Astrocyte (in vitro differentiated cells and primary cell): ENCODE results near the gene RPP38. TPM values are rescaled to one million over a fixed set of nuclear protein-coding genes. Genes with fewer than 3 reads are reported as not detected.

ENCODE experiments used
- DNase-seq: peaks from one replicate; pipeline ENCODE4 v3.0.0-alpha.2; 2010; ENCODE audit warnings: low read depth
- FAIRE-seq: peaks from 2 replicates; lab custom pipeline; 2011; peaks lifted over from hg19 to GRCh38; lab: Jason Lieb, UNC
- H2AFZ ChIP-seq: 2 replicates; pipeline ENCODE4 v1.6.0; 2012; ENCODE audit warnings: low read depth, low read length, inconsistent platforms
- H3K27ac ChIP-seq: 2 replicates; pipeline ENCODE4 v1.5.1; 2011; ENCODE audit warnings: low read depth, low read length, inconsistent platforms
- H3K27me3 ChIP-seq: 2 replicates; pipeline ENCODE4 v1.6.0; 2011; ENCODE audit warnings: low read length, inconsistent platforms; ENCODE audit not compliant: insufficient read depth
- H3K36me3 ChIP-seq: 2 replicates; pipeline ENCODE4 v1.5.1; 2011; ENCODE audit warnings: low read length, inconsistent platforms; ENCODE audit not compliant: insufficient read depth
- H3K4me1 ChIP-seq: 2 replicates; pipeline ENCODE4 v1.5.1; 2011; ENCODE audit warnings: low read length, inconsistent platforms; ENCODE audit not compliant: insufficient read depth
- H3K4me2 ChIP-seq: 2 replicates; pipeline ENCODE4 v1.6.0; 2012; ENCODE audit warnings: low read length, inconsistent platforms
- H3K4me3 ChIP-seq: 2 replicates; pipeline ENCODE4 v1.5.1; 2011; ENCODE audit warnings: low read depth, mild to moderate bottlenecking, low read length, inconsistent platforms; ENCODE audit not compliant: insufficient read depth
- H3K79me2 ChIP-seq: 2 replicates; pipeline ENCODE4 v1.6.0; 2012; ENCODE audit warnings: mild to moderate bottlenecking, low read length, inconsistent platforms; ENCODE audit not compliant: insufficient read depth
- H3K9ac ChIP-seq: 2 replicates; pipeline ENCODE4 v1.6.0; 2012; ENCODE audit warnings: mild to moderate bottlenecking, low read length, inconsistent platforms
- H3K9me3 ChIP-seq: 2 replicates; pipeline ENCODE4 v1.5.1; 2012; ENCODE audit warnings: low read depth, mild to moderate bottlenecking, low read length, inconsistent platforms; ENCODE audit not compliant: insufficient read depth
- H4K20me1 ChIP-seq: 2 replicates; pipeline ENCODE4 v1.6.0; 2012; ENCODE audit warnings: low read length, inconsistent platforms; ENCODE audit not compliant: insufficient read depth
- H3K27ac Mint-ChIP-seq: one replicate; pipeline ENCODE4 v1.8.0; 2021; ENCODE audit warnings: mild to moderate bottlenecking, mixed read lengths; ENCODE audit not compliant: unreplicated experiment
- H3K27me3 Mint-ChIP-seq: one replicate; pipeline ENCODE4 v1.8.0; 2021; ENCODE audit warnings: low read depth, mixed read lengths; ENCODE audit not compliant: unreplicated experiment
- H3K36me3 Mint-ChIP-seq: one replicate; pipeline ENCODE4 v1.8.0; 2021; ENCODE audit warnings: low read depth, mixed read lengths; ENCODE audit not compliant: unreplicated experiment
- H3K4me1 Mint-ChIP-seq: one replicate; pipeline ENCODE4 v1.8.0; 2021; ENCODE audit warnings: low read depth, mixed read lengths; ENCODE audit not compliant: unreplicated experiment
- H3K4me3 Mint-ChIP-seq: one replicate; pipeline ENCODE4 v1.8.0; 2021; ENCODE audit warnings: mild to moderate bottlenecking, moderate library complexity, mixed read lengths; ENCODE audit not compliant: unreplicated experiment
- H3K9me3 Mint-ChIP-seq: one replicate; pipeline ENCODE4 v1.8.0; 2021; ENCODE audit warnings: mild to moderate bottlenecking, mixed read lengths; ENCODE audit not compliant: unreplicated experiment
- EZH2 ChIP-seq: IDR thresholded peaks from 2 replicates; pipeline ENCODE4 v1.6.1; 2012; ENCODE audit warnings: mild to moderate bottlenecking, low read length, inconsistent platforms; ENCODE audit not compliant: insufficient read depth
- total RNA-seq: library from RNA; stranded (reverse); gene quantifications from 2 replicates; pipeline ENCODE4 v1.2.1, GENCODE V29; 2021
- TF ChIP-seq, protein P1 (sequence below): IDR thresholded peaks from 2 replicates; pipeline ENCODE4 v1.5.1; 2011; ENCODE audit warnings: low read depth, mild to moderate bottlenecking, inconsistent platforms, low read length, moderate library complexity; ENCODE audit not compliant: insufficient read depth

Gene RPP38
- total RNA-seq, 1 donor from 2014 or later, result 17.6 TPM

DNA sequence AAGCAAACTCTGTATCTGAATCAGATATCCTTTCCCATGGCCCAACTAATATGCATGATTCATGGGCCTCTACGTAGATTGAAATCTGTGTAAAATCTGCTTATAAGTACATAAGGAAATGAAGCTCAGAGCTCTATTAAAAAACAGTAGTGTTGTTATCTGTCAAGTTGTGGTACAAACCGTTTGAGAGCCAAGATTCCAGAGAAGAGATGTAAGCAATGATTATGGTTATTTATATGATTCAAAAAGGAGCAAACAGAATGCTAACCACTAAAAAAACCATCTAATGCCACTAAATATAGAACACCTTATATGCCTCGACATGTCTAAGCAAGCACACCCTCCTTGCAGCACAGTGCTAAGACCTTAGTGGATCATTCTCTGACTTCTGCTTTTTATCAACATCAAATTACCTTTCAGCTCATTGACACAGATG, 26.6 kb downstream of the RPP38 start:
- no peak overlapping the region for H3K4me3 ChIP-seq
- H3K9me3 ChIP-seq, result no peaks in the 10 kb centered on the region
- peak overlapping the region; percentile 69 for H3K27ac ChIP-seq
- Mint-ChIP-seq H3K9me3 (no peaks in the 10 kb centered on the region), H3K27ac (peak overlapping the region; percentile 17), H3K36me3 (peaks cover 21% of the 10 kb centered on the region), H3K4me1 (peaks cover 5% of the 10 kb centered on the region), H3K27me3 (no peaks in the 10 kb centered on the region), H3K4me3 (no peak overlapping the region)
- H3K9ac ChIP-seq, result peak overlapping the region; percentile 36
- H3K4me1 ChIP-seq, result peaks cover 4% of the 10 kb centered on the region
- peak overlapping the region; percentile 10 for H3K4me2 ChIP-seq
- no peaks in the 10 kb centered on the region for H4K20me1 ChIP-seq
- no peak for FAIRE-seq
- TF ChIP-seq EZH2, result no peak
- TF ChIP-seq, protein P1, sequence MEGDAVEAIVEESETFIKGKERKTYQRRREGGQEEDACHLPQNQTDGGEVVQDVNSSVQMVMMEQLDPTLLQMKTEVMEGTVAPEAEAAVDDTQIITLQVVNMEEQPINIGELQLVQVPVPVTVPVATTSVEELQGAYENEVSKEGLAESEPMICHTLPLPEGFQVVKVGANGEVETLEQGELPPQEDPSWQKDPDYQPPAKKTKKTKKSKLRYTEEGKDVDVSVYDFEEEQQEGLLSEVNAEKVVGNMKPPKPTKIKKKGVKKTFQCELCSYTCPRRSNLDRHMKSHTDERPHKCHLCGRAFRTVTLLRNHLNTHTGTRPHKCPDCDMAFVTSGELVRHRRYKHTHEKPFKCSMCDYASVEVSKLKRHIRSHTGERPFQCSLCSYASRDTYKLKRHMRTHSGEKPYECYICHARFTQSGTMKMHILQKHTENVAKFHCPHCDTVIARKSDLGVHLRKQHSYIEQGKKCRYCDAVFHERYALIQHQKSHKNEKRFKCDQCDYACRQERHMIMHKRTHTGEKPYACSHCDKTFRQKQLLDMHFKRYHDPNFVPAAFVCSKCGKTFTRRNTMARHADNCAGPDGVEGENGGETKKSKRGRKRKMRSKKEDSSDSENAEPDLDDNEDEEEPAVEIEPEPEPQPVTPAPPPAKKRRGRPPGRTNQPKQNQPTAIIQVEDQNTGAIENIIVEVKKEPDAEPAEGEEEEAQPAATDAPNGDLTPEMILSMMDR, result no peak
- H2AFZ ChIP-seq, result no peak overlapping the region
- no peaks in the 10 kb centered on the region for H3K27me3 ChIP-seq
- peak; percentile 91 for DNase-seq
- H3K36me3 ChIP-seq, result peaks cover 18% of the 10 kb centered on the region
- no peaks in the 10 kb centered on the region for H3K79me2 ChIP-seq

GRCh38 chr10:15124190-15124589, 27.0 kb downstream of the RPP38 start:
- DNase-seq (no peak), FAIRE-seq (no peak)
- Histone ChIP-seq H3K9ac (peak overlapping the region; percentile 36), H3K4me3 (no peak overlapping the region), H4K20me1 (no peaks in the 10 kb centered on the region), H3K79me2 (no peaks in the 10 kb centered on the region), H3K27me3 (no peaks in the 10 kb centered on the region), H3K36me3 (peaks cover 14% of the 10 kb centered on the region), H3K9me3 (no peaks in the 10 kb centered on the region), H3K4me1 (peaks cover 4% of the 10 kb centered on the region), H3K27ac (peak overlapping the region; percentile 69), H3K4me2 (peak overlapping the region; percentile 10), H2AFZ (no peak overlapping the region)
- peaks cover 5% of the 10 kb centered on the region for H3K4me1 Mint-ChIP-seq
- TF ChIP-seq EZH2, result no peak
- TF ChIP-seq, protein P1, result no peak
- H3K36me3 Mint-ChIP-seq, result peaks cover 18% of the 10 kb centered on the region
- H3K27me3 Mint-ChIP-seq, result no peaks in the 10 kb centered on the region
- H3K9me3 Mint-ChIP-seq, result no peaks in the 10 kb centered on the region
- peak overlapping the region; percentile 17 for H3K27ac Mint-ChIP-seq
- H3K4me3 Mint-ChIP-seq, result no peak overlapping the region

GRCh38 chr10:15124908-15125307, 27.8 kb downstream of the RPP38 start:
- Histone ChIP-seq H3K27me3 (no peaks in the 10 kb centered on the region), H3K79me2 (no peaks in the 10 kb centered on the region), H3K4me3 (no peak overlapping the region), H2AFZ (no peak overlapping the region), H3K9ac (no peak overlapping the region), H3K4me1 (peaks cover 4% of the 10 kb centered on the region), H3K9me3 (no peaks in the 10 kb centered on the region), H4K20me1 (no peaks in the 10 kb centered on the region), H3K4me2 (no peak overlapping the region), H3K27ac (no peak overlapping the region), H3K36me3 (peaks cover 18% of the 10 kb centered on the region)
- H3K36me3 Mint-ChIP-seq, result peaks cover 13% of the 10 kb centered on the region
- peaks cover 5% of the 10 kb centered on the region for H3K4me1 Mint-ChIP-seq
- H3K27me3 Mint-ChIP-seq, result no peaks in the 10 kb centered on the region
- TF ChIP-seq EZH2, result no peak
- TF ChIP-seq, protein P1, result no peak
- no peak overlapping the region for H3K4me3 Mint-ChIP-seq
- no peak for DNase-seq
- no peak for FAIRE-seq
- no peaks in the 10 kb centered on the region for H3K9me3 Mint-ChIP-seq
- H3K27ac Mint-ChIP-seq, result no peak overlapping the region
